ENCODE data around the gene SLIT1. TPM values are rescaled to one million over a fixed set of nuclear protein-coding genes. Genes with fewer than 3 reads are reported as not detected.

The SLIT1 gene
- total RNA-seq (2021; fragmentation: NEBNext Ultra II Directional; extraction: Animal tissue kit (Norgen Biotek cat#: 25700)) (0.88 and 1.2 TPM in 2 replicates), polyA plus RNA-seq (2011; rRNA removed) (0.70 and 1.1 TPM in 2 replicates), polyA minus RNA-seq (2011; rRNA and poly(A)+ RNA removed) (0.78 and 1.0 TPM in 2 replicates)
- polyA plus RNA-seq (2011; cell fraction: cytosol; rRNA removed): 0.79 TPM
- 3.4 TPM for polyA plus RNA-seq (2011; cell fraction: nucleus; rRNA removed)
- 0.50 to 0.74 TPM (median 0.57 TPM) in 4 replicates for polyA plus RNA-seq (2012, experiment 1 of 2)
- 0.26 TPM for polyA plus RNA-seq (2012, experiment 2 of 2)
- 0.53 TPM for polyA plus RNA-seq (2013, experiment 1 of 2)
- 0.39 TPM for polyA plus RNA-seq (2013, experiment 2 of 2)
- polyA minus RNA-seq (2011; cell fraction: cytosol; rRNA and poly(A)+ RNA removed): 0.44 TPM
- 2.9 TPM for polyA minus RNA-seq (2011; cell fraction: nucleus; rRNA and poly(A)+ RNA removed)
- long read RNA-seq, experiment 1, partial matches to known transcripts: 0 of 1 reads
- long read RNA-seq, experiment 1, other reads (novel, unspliced or antisense): 1 of 1 reads
- long read RNA-seq, experiment 2, partial matches to known transcripts: 0 of 1 reads
- long read RNA-seq, experiment 2, other reads (novel, unspliced or antisense): 1 of 1 reads

DNA sequence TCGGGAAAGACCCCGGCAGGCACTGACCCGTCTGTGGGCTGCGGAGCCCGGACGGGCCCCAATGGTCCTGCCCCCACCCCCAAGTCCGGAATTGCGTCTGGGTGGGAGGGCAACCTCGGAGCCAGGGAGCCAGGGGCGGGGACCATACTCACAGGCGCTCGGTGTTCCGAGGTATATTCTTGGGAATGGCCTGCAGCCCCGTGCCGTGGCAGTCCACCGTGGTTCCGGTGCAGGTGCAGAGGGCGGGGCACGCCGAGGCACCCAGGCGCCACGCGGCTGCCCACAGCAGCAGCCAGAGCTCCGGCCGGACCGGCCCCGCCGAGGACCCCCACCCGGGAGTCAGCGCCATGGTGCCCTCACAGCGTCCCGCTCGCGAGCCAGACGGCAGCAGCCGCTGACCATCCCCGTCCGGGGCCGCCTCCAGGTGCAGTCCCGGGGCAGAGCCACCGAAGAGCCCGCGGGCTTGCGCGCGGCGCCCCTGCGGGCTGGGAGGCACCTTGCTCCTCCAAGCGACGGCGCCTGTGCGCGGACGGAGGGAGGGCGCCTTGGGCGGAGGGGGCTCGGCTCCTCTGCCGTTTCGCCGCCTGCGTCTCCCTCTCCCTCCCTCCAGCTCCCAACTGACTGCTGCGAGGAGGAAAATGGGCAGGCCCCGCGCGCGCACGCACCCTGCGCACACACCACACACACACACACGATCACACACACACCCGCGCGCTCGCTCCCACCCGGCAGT, at the start of gene SLIT1:
SLIT1 (minus strand) TSS at position 634 of the 733 bp plus-strand sequence; CDS start at position 349, 285 bp downstream.
- no peak within 1 kb of the TSS for H3K27ac ChIP-seq (ENCODE audit: low read depth, low read length)
- peak in 1 of 2 experiments; percentile 75 for DNase-seq (ENCODE audit: low read depth in 1 of 2, low spot score in 2 of 2)
- H3K18ac ChIP-seq (ENCODE audit: extremely low read depth, low read length): peak within 1 kb of the TSS; percentile 48
- H3K23ac ChIP-seq (ENCODE audit: insufficient read length): no peak within 1 kb of the TSS
- no peak within 1 kb of the TSS for H3K4ac ChIP-seq (replicated peaks; ENCODE audit: insufficient read length, low read depth, low read length)
- no peak within 1 kb of the TSS for H4K91ac ChIP-seq (replicated peaks; ENCODE audit: insufficient read length, low read length)
- H3K9ac ChIP-seq (replicated peaks in 1 of 4; ENCODE audit: extremely low read depth in 1 of 4, low read depth in 3 of 4, low read length in 3 of 4): no peak within 1 kb of the TSS; a peak in 2 of 7 replicates
- ChIA-PET CTCF (ENCODE audit: partially characterized antibody) (interaction anchor here (0.9 to 20.0 kb wide), 10 partner anchors 11 to 113 kb away, joined by 3 to 320 read pairs (median 6); no protein-coding TSS in a partner anchor), POLR2A (ENCODE audit: partially characterized antibody) (interaction anchor here (1.3 to 1.6 kb wide), 3 partner anchors 11 to 83 kb away, joined by 3 to 5 read pairs (median 4); no protein-coding TSS in a partner anchor)
- no peak within 1 kb of the TSS for H2BK20ac ChIP-seq (ENCODE audit: low read length)
- H2BK5ac ChIP-seq (ENCODE audit: low read depth, low read length): no peak within 1 kb of the TSS
- FAIRE-seq: no peak
- peak within 1 kb of the TSS; percentile 44 to 70 (median 62) for H3K4me3 ChIP-seq (ENCODE audit: extremely low read depth in 1 of 4, insufficient read depth in 2 of 4, low read depth in 3 of 4, low read length in 4 of 4)
- H2BK15ac ChIP-seq (ENCODE audit: low read length): no peak within 1 kb of the TSS; the same call in 1 of the 2 replicates
- peaks cover 17% of the 10 kb centered on the region; the same call in 1 of the 2 replicates for H3K23me2 ChIP-seq (ENCODE audit: low read depth, low read length)
- peak within 1 kb of the TSS; percentile 9 for H4K8ac ChIP-seq (ENCODE audit: extremely low read depth, insufficient read depth, low read length)
- H3K56ac ChIP-seq (replicated peaks; ENCODE audit: insufficient read length, low read depth, low read length): peak within 1 kb of the TSS; percentile 33
- peaks cover 0 to 22% (median 11%) of the 10 kb centered on the region in 4 experiments; a peak in 6 of 7 replicates for H3K4me1 ChIP-seq (replicated peaks in 1 of 4; ENCODE audit: control insufficient read depth in 3 of 4, insufficient read depth in 4 of 4, low read length in 3 of 4)
- H3K36me3 ChIP-seq (ENCODE audit: control insufficient read depth in 2 of 4, insufficient read depth in 4 of 4, low read length in 3 of 4): no peaks in the 10 kb centered on the region
- no peak within 1 kb of the TSS for H4K5ac ChIP-seq (ENCODE audit: insufficient read length, low read depth, low read length)
- H4K20me1 ChIP-seq (replicated peaks in 1 of 2; ENCODE audit: control insufficient read depth in 1 of 2, insufficient read depth in 2 of 2, low read length in 2 of 2): peaks cover 0 to 4% of the 10 kb centered on the region in 2 experiments
- H3K79me1 ChIP-seq (ENCODE audit: low read depth, low read length): no peaks in the 10 kb centered on the region
- peak within 1 kb of the TSS; percentile 89 for H3K4me2 ChIP-seq (ENCODE audit: insufficient read depth in 1 of 2, low read depth in 2 of 2, low read length in 2 of 2)
- H2BK12ac ChIP-seq (ENCODE audit: low read depth, low read length): peak within 1 kb of the TSS; percentile 68; the same call in 1 of the 2 replicates
- no peak within 1 kb of the TSS for H3K14ac ChIP-seq (ENCODE audit: insufficient read length)
- no peaks in the 10 kb centered on the region for H3K9me3 ChIP-seq (ENCODE audit: insufficient read depth in 2 of 2, low read depth in 1 of 2, low read length in 1 of 2)
- H2AFZ ChIP-seq (ENCODE audit: low read length): peak within 1 kb of the TSS; percentile 61
- peaks cover 27 to 60% (median 51%) of the 10 kb centered on the region in 4 experiments for H3K27me3 ChIP-seq (replicated peaks in 1 of 4; ENCODE audit: control insufficient read depth in 3 of 4, extremely low read depth in 1 of 4, insufficient read depth in 3 of 4, low read length in 3 of 4)
- 0 out of 2 replicates have a peak within 1 kb of the TSS, but pooled peaks have one; percentile 39 for H2AK5ac ChIP-seq (ENCODE audit: low read depth, low read length)
- WGBS, 2 experiments (ENCODE audit: extremely low coverage in 1 of 2, insufficient coverage in 1 of 2, insufficient read length in 1 of 2, insufficient replicate concordance in 2 of 2, low coverage in 1 of 2, low lambda C conversion rate in 2 of 2, missing lambda C conversion rate in 1 of 2): 4% methylated on average over 47 of the region's 74 CpGs; no CpG with 5 or more reads in 1 of the 2 experiments
- H2BK120ac ChIP-seq (replicated peaks; ENCODE audit: low read depth, low read length): no peak within 1 kb of the TSS
- H3K79me2 ChIP-seq (ENCODE audit: control insufficient read depth in 1 of 2, insufficient read depth in 2 of 2, low read length in 2 of 2): no peaks in the 10 kb centered on the region
- TF ChIP-seq SUZ12 (IDR thresholded peaks at IDR 0.05; ENCODE audit: low read length) (peak; percentile 66), JUND (IDR thresholded peaks at IDR 0.05; ENCODE audit: low read length) (no peak), RAD21 (IDR thresholded peaks at IDR 0.05 in 1 of 2, conservative IDR thresholded peaks at IDR 0.05 in 1 of 2; ENCODE audit: low read depth in 2 of 2, low read length in 2 of 2) (no peak), GABPA (IDR thresholded peaks at IDR 0.05; ENCODE audit: borderline replicate concordance, insufficient read depth, low read length) (0 out of 2 replicates have a peak, but pooled peaks have one; percentile 22), RNF2 (IDR thresholded peaks at IDR 0.05; ENCODE audit: borderline replicate concordance, low read depth, low read length, missing control alignments, poor library complexity, severe bottlenecking) (no peak), EZH2 (IDR thresholded peaks at IDR 0.05; ENCODE audit: low read depth, low read length, severe bottlenecking) (peak; percentile 61), CREB1 (IDR thresholded peaks at IDR 0.05) (0 out of 2 replicates have a peak, but pooled peaks have one; percentile 8), ASH2L (IDR thresholded peaks at IDR 0.05; ENCODE audit: low read length) (peak; percentile 79)

All from H1 (cell line).